DOHH2 (cell line): ENCODE data around the gene HIPK2.

Experiments used
- CTCF ChIP-seq: fragments of 200-600 bp; sonication (generic); IDR thresholded peaks from one replicate; pipeline ENCODE4 v1.5.1; 2014; ENCODE audit warnings: antibody characterized with exemption, mild to moderate bottlenecking, low read depth, low read length; ENCODE audit not compliant: poor library complexity, severe bottlenecking
- EZH2phosphoT487 ChIP-seq: fragments of 200-600 bp; sonication (generic); IDR thresholded peaks from 2 replicates; pipeline ENCODE4 v1.6.1; 2017; ENCODE audit warnings: borderline replicate concordance, mild to moderate bottlenecking, antibody characterized with exemption, low read length, moderate library complexity, mixed read lengths

GRCh38 chr7:139771001-139771956 is 6.5 kb downstream of the HIPK2 start:
- no peak for TF ChIP-seq CTCF
- TF ChIP-seq EZH2phosphoT487, result no peak; the same call in 1 of the 2 replicates
